Adrenal gland (tissue), 12 donors: ENCODE measurements around the gene NPS. TPM values are rescaled to one million over a fixed set of nuclear protein-coding genes. Genes with fewer than 3 reads are reported as not detected.
A peak's percentile ranks its signal among the peaks of the same experiment; 100 is the strongest.

Experiments
- DNase-seq, 7 donors: peaks; one replicate each; pipeline ENCODE4 v3.0.0-alpha.2; 2019 to 2020
- H3K27ac ChIP-seq, 5 donors: fragments of 200-600 bp; sonication (generic) in 4 of 5; 1 replicate in 3 of 5; 2 replicates in 2 of 5; pipeline versions ENCODE4 v1.5.1 to v1.8.0; 2016 to 2020; ENCODE audit warnings: mild to moderate bottlenecking in 1 of 5
- H3K27me3 ChIP-seq: fragments of 200-600 bp; 2 replicates; pipeline ENCODE4 v1.8.0; 2021
- H3K36me3 ChIP-seq, 2 donors: fragments of 200-600 bp; replicated peaks in 1 of 2; 1 replicate in 1 of 2; 2 replicates in 1 of 2; pipeline versions ENCODE4 v1.5.1 to v1.8.0; 2018 to 2022
- H3K4me1 ChIP-seq, 2 donors: fragments of 200-600 bp; replicated peaks in 1 of 2; 1 replicate in 1 of 2; 2 replicates in 1 of 2; pipeline versions ENCODE4 v1.5.1 to v1.8.0; 2018 to 2021
- H3K4me3 ChIP-seq, 4 donors: fragments of 200-600 bp; sonication (generic) in 3 of 4; one replicate each; pipeline ENCODE4 v1.5.1; 2016 to 2018
- H3K9me3 ChIP-seq, 3 donors: fragments of 200-600 bp; sonication (generic) in 1 of 3; replicated peaks in 1 of 3; 1 replicate in 2 of 3; 2 replicates in 1 of 3; pipeline versions ENCODE4 v1.5.1 to v1.8.0; 2016 to 2021
- CTCF ChIP-seq, 6 experiments: fragments of 450-650 bp in 4 of 6; fragments of 200-600 bp in 2 of 6; sonication (generic) in 1 of 6; IDR thresholded peaks; 1 replicate in 5 of 6; 2 replicates in 1 of 6; pipeline versions ENCODE4 v1.5.1 to v1.8.0; 2016 to 2021; ENCODE audit warnings: antibody characterized with exemption in 6 of 6, mild to moderate bottlenecking in 2 of 6, moderate library complexity in 1 of 6
- POLR2A ChIP-seq, 2 donors: fragments of 450-650 bp; IDR thresholded peaks; one replicate each; pipeline ENCODE4 v1.6.1; 2017; ENCODE audit warnings: antibody characterized with exemption in 2 of 2, mild to moderate bottlenecking in 2 of 2, moderate library complexity in 1 of 2
- WGBS, 4 donors: extraction: QIAGEN DNeasy Blood & Tissue Kit in 2 of 4; methylation state at CpG; one replicate each; pipeline versions ENCODE4 v1.1.5 to v1.1.7; 2013 to 2017; 5-methylcytosine and 5-hydroxymethylcytosine counted together
- intact Hi-C, 2 donors: fragments of 100-400 bp; cut with DNase I; formaldehyde crosslinking; loops; one replicate each; pipeline versions ENCODE4 v1.14.1 to v1.15.0; 2022 to 2023
- polyA plus RNA-seq, 3 donors: library from polyadenylated mRNA; stranded (reverse); fragments of 200-250 nt in 2 of 3; fragments of 350-450 nt in 1 of 3; fragmentation: Illumina TruSeq in 1 of 3; extraction: RNeasy Lipid Tissue Mini Kit (QIAGEN cat#74804) in 1 of 3; gene quantifications; one replicate each; pipeline ENCODE4 v1.2.3, GENCODE V29; 2013 to 2014
- total RNA-seq, 9 donors: library from RNA; depleted of rRNA in 4 of 9; stranded (reverse); fragments of >200 nt in 4 of 9; fragments of 120-200 nt in 1 of 9; fragmentation: NEBNext Ultra II Directional in 1 of 9; extraction: Animal tissue kit (Norgen Biotek cat#: 25700) in 1 of 9; gene quantifications; one replicate each; pipeline versions ENCODE4 v1.1.0 to v1.2.4, GENCODE V29; 2013 to 2023
- donor health status: healthy with polysubstance abuse.
- donor health status: Bipolar disorder and iron deficiency.
- donor health status: DM: yes; HTN: yes; CAD: no.
- donor health status: DM: no; HTN: no; CAD: no.
- donor health status: DM: no; HTN: no; CAD: no.
- donor health status: DM: yes; HTN: yes; CAD: no.

NPS gene
- total and polyA plus RNA-seq, 12 donors: not detected

- peak in 5 of 6 experiments; percentile 19 to 50 (median 32) for TF ChIP-seq CTCF (IDR thresholded peaks at IDR 0.05)
- TF ChIP-seq POLR2A (IDR thresholded peaks at IDR 0.05): no peak
- Histone ChIP-seq H3K27me3 (peaks cover 10% of the 10 kb centered on the region), H3K4me1 (no peaks in the 10 kb centered on the region), H3K36me3 (no peaks in the 10 kb centered on the region), H3K9me3 (no peaks in the 10 kb centered on the region), H3K27ac (no peak overlapping the region), H3K4me3 (no peak overlapping the region)
- 61 to 64% (median 63%) methylated on average over 10 of the region's 10 CpGs for WGBS, 4 donors
- peak in 3 of 7 donors; percentile 13 to 27 (median 26) for DNase-seq
- intact Hi-C loops: no loop called here
Observed at GRCh38 chr10:127563718-127564553, 14.8 kb downstream of the NPS start.

GRCh38 chr10:127564644-127565043 lies 15.5 kb downstream of the NPS start:
- no peaks in the 10 kb centered on the region for H3K36me3 ChIP-seq
- no peak overlapping the region for H3K4me3 ChIP-seq
- no peaks in the 10 kb centered on the region for H3K4me1 ChIP-seq
- H3K27me3 ChIP-seq: peaks cover 10% of the 10 kb centered on the region
- intact Hi-C loops: no loop called here
- DNase-seq: no peak
- no peak overlapping the region for H3K27ac ChIP-seq
- no peaks in the 10 kb centered on the region for H3K9me3 ChIP-seq
- TF ChIP-seq POLR2A (IDR thresholded peaks at IDR 0.05) (no peak), CTCF (IDR thresholded peaks at IDR 0.05) (no peak)
- 73 to 82% (median 75%) methylated on average over 4 of the region's 4 CpGs for WGBS, 4 donors

- WGBS, 4 donors: 71 to 75% (median 72%) methylated on average over 4 of the region's 4 CpGs
- Histone ChIP-seq H3K4me1 (no peaks in the 10 kb centered on the region), H3K36me3 (no peaks in the 10 kb centered on the region), H3K27me3 (peaks cover 10% of the 10 kb centered on the region), H3K4me3 (no peak overlapping the region), H3K27ac (no peak overlapping the region), H3K9me3 (no peaks in the 10 kb centered on the region)
- TF ChIP-seq POLR2A (IDR thresholded peaks at IDR 0.05) (no peak), CTCF (IDR thresholded peaks at IDR 0.05) (no peak)
- intact Hi-C loops: no loop called here
- no peak for DNase-seq
Observed at GRCh38 chr10:127565583-127565982, 16.5 kb downstream of the NPS start.

GRCh38 chr10:127569210-127569609 lies 20.1 kb downstream of the NPS start:
- DNase-seq: no peak

More at GRCh38 chr10:127569210-127569609, 20.1 kb downstream of the NPS start:
- Histone ChIP-seq H3K36me3 (no peaks in the 10 kb centered on the region), H3K27me3 (peaks cover 10% of the 10 kb centered on the region), H3K4me1 (no peaks in the 10 kb centered on the region), H3K9me3 (peaks cover 0 to 8% (median 0%) of the 10 kb centered on the region in 3 donors), H3K4me3 (no peak overlapping the region), H3K27ac (no peak overlapping the region)
- TF ChIP-seq CTCF (IDR thresholded peaks at IDR 0.05) (no peak), POLR2A (IDR thresholded peaks at IDR 0.05) (no peak)
- WGBS, 4 donors: 79 to 86% (median 82%) methylated on average over 4 of the region's 4 CpGs
- intact Hi-C loops: no loop called here
